IMR-90 (cell line): ENCODE results near the gene TLR10. TPM values are rescaled to one million over a fixed set of nuclear protein-coding genes. Genes with fewer than 3 reads are reported as not detected.

Experiments
- ATAC-seq: fragments of 200-7000 bp; cut with Tn5 transposase; 2 replicates; pipeline ENCODE4 v1.9.1; 2020; ENCODE audit warnings: low read depth, mild to moderate bottlenecking, moderate library complexity
- BruUV-seq: library from RNA; stranded (reverse); fragments of 400-500 nt; replicated peaks from 2 replicates; lab custom pipeline; 2021; lab: Mats Ljungman, UMichigan
- CTCF ChIA-PET: fragments of 300-600 bp; formaldehyde crosslinking; extraction: SDS; loops from one replicate; lab custom pipeline; 2021; ENCODE audit warnings: antibody characterized with exemption; lab: Yijun Ruan, JAX
- POLR2A ChIA-PET: fragments of 300-600 bp; sonication (Branson Sonifier 250); formaldehyde crosslinking; loops from one replicate; lab custom pipeline; 2022; ENCODE audit warnings: antibody characterized with exemption; ENCODE audit not compliant: unreplicated experiment; lab: Charles Lee
- DNase-seq: peaks from one replicate; pipeline ENCODE4 v3.0.0; 2013
- H2AFZ ChIP-seq: replicated peaks from 2 replicates; pipeline ENCODE3; 2013; ENCODE audit warnings: low read length, mild to moderate bottlenecking; ENCODE audit not compliant: poor library complexity
- H2AK5ac ChIP-seq: 2 replicates; pipeline ENCODE4 v1.6.1; 2013; ENCODE audit warnings: low read depth, low read length, inconsistent platforms
- H2AK9ac ChIP-seq: replicated peaks from 2 replicates; pipeline ENCODE3; 2013; ENCODE audit warnings: mild to moderate bottlenecking, low read depth, low read length, moderate library complexity; ENCODE audit not compliant: poor library complexity
- H2BK120ac ChIP-seq: 2 replicates; pipeline ENCODE4 v1.6.1; 2013; ENCODE audit warnings: low read depth, low read length, inconsistent platforms
- H2BK15ac ChIP-seq: 3 replicates; pipeline ENCODE4 v1.6.1; 2013; ENCODE audit warnings: low read depth, low read length, inconsistent platforms
- H2BK20ac ChIP-seq: 2 replicates; pipeline ENCODE4 v1.6.1; 2013; ENCODE audit warnings: low read depth, mild to moderate bottlenecking, inconsistent platforms, low read length, moderate library complexity
- H2BK5ac ChIP-seq: 2 replicates; pipeline ENCODE4 v1.6.1; 2013; ENCODE audit warnings: mild to moderate bottlenecking, low read depth, low read length, inconsistent platforms; ENCODE audit not compliant: poor library complexity, severe bottlenecking
- H3K14ac ChIP-seq: replicated peaks from 2 replicates; pipeline ENCODE4 v1.6.1; 2013; ENCODE audit warnings: low read depth, low read length, inconsistent platforms
- H3K18ac ChIP-seq: 2 replicates; pipeline ENCODE4 v1.6.1; 2013; ENCODE audit warnings: low read depth, low read length, control low read depth
- H3K23ac ChIP-seq: 2 replicates; pipeline ENCODE4 v1.6.1; 2013; ENCODE audit warnings: low read depth, low read length, inconsistent platforms
- H3K27ac ChIP-seq: 2 replicates; pipeline ENCODE4 v1.5.1; 2013; ENCODE audit warnings: mild to moderate bottlenecking, control low read depth, low read length; ENCODE audit not compliant: insufficient read depth
- H3K27me3 ChIP-seq: 2 replicates; pipeline ENCODE4 v1.6.1; 2013; ENCODE audit warnings: low read length; ENCODE audit not compliant: control insufficient read depth, insufficient read depth
- H3K36me3 ChIP-seq: 2 replicates; pipeline ENCODE4 v1.6.1; 2013; ENCODE audit warnings: low read length, mixed read lengths; ENCODE audit not compliant: control insufficient read depth, insufficient read depth
- H3K4ac ChIP-seq: 2 replicates; pipeline ENCODE4 v1.6.1; 2013; ENCODE audit warnings: low read depth, low read length, inconsistent platforms
- H3K4me1 ChIP-seq: 2 replicates; pipeline ENCODE4 v1.6.1; 2013; ENCODE audit warnings: low read length, mixed read lengths; ENCODE audit not compliant: control insufficient read depth, insufficient read depth
- H3K4me2 ChIP-seq: 2 replicates; pipeline ENCODE4 v1.6.1; 2013; ENCODE audit warnings: low read depth, mild to moderate bottlenecking, control low read depth, low read length, moderate library complexity
- H3K4me3 ChIP-seq: 2 replicates; pipeline ENCODE4 v1.5.1; 2013; ENCODE audit warnings: low read depth, mild to moderate bottlenecking, control low read depth, low read length, moderate library complexity; ENCODE audit not compliant: insufficient read depth
- H3K56ac ChIP-seq: 2 replicates; pipeline ENCODE4 v1.6.1; 2013; ENCODE audit warnings: low read length, inconsistent platforms; ENCODE audit not compliant: insufficient read depth; ENCODE audit errors: extremely low read depth
- H3K79me1 ChIP-seq, 2 experiments: 2 replicates each; pipeline ENCODE4 v1.6.1; 2013; ENCODE audit warnings: low read length in 2 of 2, inconsistent platforms in 1 of 2, low read depth in 1 of 2
- H3K9ac ChIP-seq: 2 replicates; pipeline ENCODE4 v1.6.1; 2013; ENCODE audit warnings: low read depth, low read length, control low read depth
- H3K9me1 ChIP-seq: 2 replicates; pipeline ENCODE4 v1.6.1; 2013; ENCODE audit warnings: low read length, inconsistent platforms; ENCODE audit not compliant: insufficient read depth
- H3K9me3 ChIP-seq: 2 replicates; pipeline ENCODE4 v1.6.1; 2013; ENCODE audit warnings: low read length; ENCODE audit not compliant: control insufficient read depth, insufficient read depth
- H4K20me1 ChIP-seq: 2 replicates; pipeline ENCODE4 v1.6.1; 2013; ENCODE audit warnings: low read length, inconsistent platforms; ENCODE audit not compliant: insufficient read depth
- H4K5ac ChIP-seq: 2 replicates; pipeline ENCODE4 v1.6.1; 2013; ENCODE audit warnings: mild to moderate bottlenecking, low read depth, low read length, control low read depth
- H4K8ac ChIP-seq, 2 experiments: 2 replicates each; pipeline ENCODE4 v1.6.1; 2013; ENCODE audit warnings: low read depth in 2 of 2, low read length in 2 of 2, control low read depth in 1 of 2, inconsistent platforms in 1 of 2
- H4K91ac ChIP-seq: 2 replicates; pipeline ENCODE4 v1.6.1; 2013; ENCODE audit warnings: low read depth, low read length, inconsistent platforms; ENCODE audit not compliant: insufficient read depth
- FOS ChIP-seq: fragments of 150-350 bp; IDR thresholded peaks from 2 replicates; pipeline ENCODE4 v1.6.1; 2016; ENCODE audit warnings: low read depth, low read length
- RFX5 ChIP-seq: IDR thresholded peaks from 2 replicates; pipeline ENCODE4 v1.8.0; 2012; ENCODE audit warnings: low read depth, mild to moderate bottlenecking, low read length, moderate library complexity
- WGBS, 2 experiments: methylation state at CpG; one replicate each; pipeline versions ENCODE4 v1.1.5 to v1.1.7; 2013; ENCODE audit warnings: missing lambda C conversion rate in 2 of 2; ENCODE audit not compliant: insufficient read length in 1 of 2; ENCODE audit errors: extremely low coverage in 2 of 2; 5-methylcytosine and 5-hydroxymethylcytosine counted together
- dilution Hi-C: fragments of 300-500 bp; cut with HindIII; formaldehyde crosslinking; loops from one replicate; pipeline ENCODE4 v1.14.3; 2018; ENCODE audit warnings: low sequenced_read_pairs; ENCODE audit not compliant: unreplicated experiment
- in situ Hi-C: fragments of 300-500 bp; cut with MboI; formaldehyde crosslinking; loops from 3 replicates; pipeline ENCODE4 v1.14.3; 2019; ENCODE audit warnings: low sequenced_read_pairs, inconsistent platforms, mixed read lengths
- intact Hi-C: fragments of 100-400 bp; cut with micrococcal nuclease; formaldehyde crosslinking; loops from 2 replicates; pipeline ENCODE4 v1.10.0; 2022
- polyA plus RNA-seq, 3 experiments: library from polyadenylated mRNA; depleted of rRNA; stranded (reverse); fragments of >200 nt; gene quantifications; 2 replicates each; pipeline ENCODE4 v1.2.3, GENCODE V29; 2012; ENCODE audit warnings: low replicate concordance in 1 of 3
- total RNA-seq: library from RNA; depleted of rRNA; stranded (reverse); fragments of >200 nt; gene quantifications from 2 replicates; pipeline ENCODE4 v1.2.3, GENCODE V29; 2012

Gene TLR10
- total and polyA plus RNA-seq, 2 of the 4 experiments (the other 2 are of a cell fraction): not detected

GRCh38 chr4:38752372-38752940, 30.3 kb downstream of the TLR10 start:
- no peak for TF ChIP-seq RFX5
- peak; percentile 45; the same call in 1 of the 2 replicates for TF ChIP-seq FOS
- Histone ChIP-seq H3K4me2 (peak overlapping the region; percentile 79), H3K27me3 (peaks cover 2% of the 10 kb centered on the region; the same call in 1 of the 2 replicates), H2BK20ac (no peak overlapping the region), H2BK5ac (peak overlapping the region; percentile 6), H2BK120ac (peak overlapping the region; percentile 26; the same call in 1 of the 2 replicates), H3K4me1 (peaks cover 11% of the 10 kb centered on the region), H4K20me1 (peaks cover 7% of the 10 kb centered on the region), H3K23ac (0 out of 2 replicates have a peak overlapping the region, but pooled peaks have one; percentile 10), H2AFZ (no peak overlapping the region), H3K9me1 (peaks cover 20% of the 10 kb centered on the region), H4K5ac (peak overlapping the region; percentile 19; the same call in 1 of the 2 replicates), H3K36me3 (no peaks in the 10 kb centered on the region), H3K18ac (peak overlapping the region; percentile 43), H3K14ac (no peak overlapping the region; the same call in 1 of the 2 replicates), H4K8ac (peak overlapping the region in 1 of 2 experiments; percentile 48; a peak in 2 of 4 replicates), H4K91ac (no peak overlapping the region), H3K27ac (peak overlapping the region; percentile 77; the same call in 1 of the 2 replicates), H3K9me3 (peaks cover 5% of the 10 kb centered on the region), H2AK5ac (peak overlapping the region; percentile 85), H3K56ac (no peak overlapping the region), H3K4me3 (no peak overlapping the region), H3K79me1 (no peaks in the 10 kb centered on the region), H3K4ac (peak overlapping the region; percentile 13; the same call in 1 of the 2 replicates), H2BK15ac (no peak overlapping the region), H3K9ac (no peak overlapping the region), H2AK9ac (no peak overlapping the region)
- WGBS, 2 experiments: no CpG with 5 or more reads among the region's 8 CpGs
- BruUV-seq: no TSS peak
- dilution Hi-C loops: no loop called here
- intact Hi-C loops: loop anchor here (10.0 kb wide), 1 partner anchor 692 kb away; no protein-coding TSS in a partner anchor
- DNase-seq: peak; percentile 66
- in situ Hi-C loops: no loop called here
- ChIA-PET POLR2A (no interaction called here), CTCF (no interaction called here)
- ATAC-seq: peak; percentile 9
